ENCODE results near the gene ARFIP1. TPM values are rescaled to one million over a fixed set of nuclear protein-coding genes. Genes with fewer than 3 reads are reported as not detected.

ARFIP1 gene
- total and polyA plus RNA-seq, 9 of the 15 experiments (the other 6 are each of a cell fraction or from before 2014, with no cell fraction given): 14.1 to 25.1 (median 20.9) TPM

DNA sequence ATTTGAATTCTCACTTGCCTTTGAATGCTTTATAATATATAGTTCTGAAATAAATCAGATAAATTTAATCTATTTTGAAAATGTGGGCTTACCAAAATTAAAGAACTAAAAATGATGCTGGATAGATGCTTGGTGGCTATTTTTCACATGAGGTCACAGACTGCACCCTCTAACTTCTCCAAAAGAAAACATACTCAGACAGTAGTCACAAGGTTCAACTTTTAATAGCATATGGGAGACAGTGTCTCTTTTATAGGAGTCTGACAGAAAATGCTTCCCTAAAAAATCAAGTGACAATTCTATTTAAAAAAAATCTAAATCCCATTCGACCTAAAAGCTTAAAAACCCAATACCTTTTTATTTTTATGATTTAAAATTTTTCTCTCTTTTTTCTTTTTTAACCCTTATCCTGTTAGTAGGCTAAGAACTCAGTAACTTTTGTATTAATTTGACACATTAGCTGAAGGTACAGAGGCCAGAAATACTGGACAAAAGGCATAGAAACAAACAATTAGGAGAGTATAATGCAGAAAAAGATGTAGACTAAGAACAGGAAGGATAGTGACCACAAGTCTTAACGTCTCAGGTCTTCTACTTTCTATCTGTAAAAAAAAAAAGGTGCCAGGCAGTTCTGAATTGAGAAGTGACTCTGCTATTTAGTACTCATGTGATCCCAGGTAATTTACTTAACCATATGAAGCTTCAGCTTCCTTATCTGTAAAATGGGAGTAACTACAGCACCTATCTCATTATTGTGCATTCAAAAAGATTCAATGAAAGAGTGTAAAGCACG is 7.8 kb upstream of the ARFIP1 start (continued):
- TF ChIP-seq, protein P1, sequence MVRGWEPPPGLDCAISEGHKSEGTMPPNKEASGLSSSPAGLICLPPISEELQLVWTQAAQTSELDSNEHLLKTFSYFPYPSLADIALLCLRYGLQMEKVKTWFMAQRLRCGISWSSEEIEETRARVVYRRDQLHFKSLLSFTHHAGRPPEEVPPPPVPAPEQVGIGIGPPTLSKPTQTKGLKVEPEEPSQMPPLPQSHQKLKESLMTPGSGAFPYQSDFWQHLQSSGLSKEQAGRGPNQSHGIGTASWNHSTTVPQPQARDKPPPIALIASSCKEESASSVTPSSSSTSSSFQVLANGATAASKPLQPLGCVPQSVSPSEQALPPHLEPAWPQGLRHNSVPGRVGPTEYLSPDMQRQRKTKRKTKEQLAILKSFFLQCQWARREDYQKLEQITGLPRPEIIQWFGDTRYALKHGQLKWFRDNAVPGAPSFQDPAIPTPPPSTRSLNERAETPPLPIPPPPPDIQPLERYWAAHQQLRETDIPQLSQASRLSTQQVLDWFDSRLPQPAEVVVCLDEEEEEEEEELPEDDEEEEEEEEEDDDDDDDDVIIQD (CRISPR knock-in tag; IDR thresholded peaks at IDR 0.05): no peak
- TF ChIP-seq RBM25 (IDR thresholded peaks at IDR 0.05; ENCODE audit: low read depth, low read length, severe bottlenecking) (no peak), EWSR1 (IDR thresholded peaks at IDR 0.05; ENCODE audit: borderline replicate concordance, low read depth, partially characterized antibody) (no peak), ZBED1 (IDR thresholded peaks at IDR 0.05) (no peak)

DNA sequence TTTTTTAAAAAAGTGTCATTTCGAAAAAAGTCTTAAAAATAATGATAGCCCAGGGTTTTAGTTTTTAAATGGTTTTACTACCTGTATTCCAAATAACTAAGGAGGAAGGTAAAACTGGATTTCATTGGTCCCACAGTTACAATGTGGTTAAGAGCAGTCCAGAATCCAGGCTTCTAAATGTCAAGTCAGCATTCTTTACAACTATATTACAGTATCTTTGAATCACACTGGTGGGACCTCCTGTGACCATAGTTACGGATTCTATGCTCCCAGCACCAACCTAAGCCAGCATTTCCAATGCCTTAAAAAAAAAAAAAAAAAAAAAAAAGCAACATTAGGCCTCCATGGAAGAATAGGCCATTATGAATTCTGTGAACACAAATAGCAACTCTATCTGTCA is 6.4 kb upstream of the ARFIP1 start:
- ChIA-PET CTCF (ENCODE audit: low intra/inter-chr PET ratio) (no interaction called here), POLR2A (no interaction called here)
- Histone ChIP-seq H3K27ac (ENCODE audit: extremely low read depth, low read depth, low read length) (no peak overlapping the region), H2AFZ (ENCODE audit: low read depth, low read length) (no peak overlapping the region), H3K9ac (ENCODE audit: insufficient read depth in 1 of 2, low read depth in 2 of 2, low read length in 2 of 2) (no peak overlapping the region), H3K27me3 (ENCODE audit: control insufficient read depth in 2 of 2, insufficient read depth in 2 of 2, low read length in 2 of 2) (no peaks in the 10 kb centered on the region; a peak in 1 of 5 replicates), H3K4me1 (replicated peaks in 1 of 2; ENCODE audit: control insufficient read depth in 2 of 2, insufficient read depth in 2 of 2, low read length in 2 of 2) (no peaks in the 10 kb centered on the region), H3K9me3 (replicated peaks; ENCODE audit: control insufficient read depth, insufficient read depth, low read depth, low read length) (no peaks in the 10 kb centered on the region), H3K9me1 (ENCODE audit: control insufficient read depth, insufficient read depth, low read length) (no peaks in the 10 kb centered on the region), H4K20me1 (replicated peaks; ENCODE audit: control insufficient read depth, insufficient read depth, low read length) (no peaks in the 10 kb centered on the region), H3K79me2 (ENCODE audit: control insufficient read depth, insufficient read depth, low read length) (no peaks in the 10 kb centered on the region), H3K36me3 (ENCODE audit: control insufficient read depth, insufficient read depth, low read length) (no peaks in the 10 kb centered on the region), H3K4me3 (no peak overlapping the region), H3K4me2 (ENCODE audit: insufficient read depth, low read length) (no peak overlapping the region)
- no TSS peak for BruUV-seq (replicated peaks)
- TF ChIP-seq JUND (IDR thresholded peaks at IDR 0.05; ENCODE audit: borderline replicate concordance, low read depth, low read length) (no peak), JUND (tag; IDR thresholded peaks at IDR 0.05; ENCODE audit: borderline replicate concordance, low read depth, low read length) (no peak), MAFK (IDR thresholded peaks at IDR 0.05; ENCODE audit: low read length) (peak; percentile 91), SMARCA4 (IDR thresholded peaks at IDR 0.05) (no peak), TAF1 (IDR thresholded peaks at IDR 0.05; ENCODE audit: control insufficient read depth, extremely low read depth, insufficient read depth, low read length, severe bottlenecking) (no peak), IRF2 (CRISPR knock-in tag; IDR thresholded peaks at IDR 0.05) (no peak), MAFG (tag; conservative IDR thresholded peaks at IDR 0.05) (peak; percentile 85), MAFF (IDR thresholded peaks at IDR 0.05; ENCODE audit: low read length) (peak; percentile 90), ZFP1 (CRISPR knock-in tag; IDR thresholded peaks at IDR 0.05) (no peak), ZNF316 (IDR thresholded peaks at IDR 0.05) (peak; percentile 91), KAT8 (IDR thresholded peaks at IDR 0.05; ENCODE audit: low read depth) (no peak), C11orf30 (IDR thresholded peaks at IDR 0.05; ENCODE audit: low read depth) (peak; percentile 84)
- TF ChIP-seq, protein P2, sequence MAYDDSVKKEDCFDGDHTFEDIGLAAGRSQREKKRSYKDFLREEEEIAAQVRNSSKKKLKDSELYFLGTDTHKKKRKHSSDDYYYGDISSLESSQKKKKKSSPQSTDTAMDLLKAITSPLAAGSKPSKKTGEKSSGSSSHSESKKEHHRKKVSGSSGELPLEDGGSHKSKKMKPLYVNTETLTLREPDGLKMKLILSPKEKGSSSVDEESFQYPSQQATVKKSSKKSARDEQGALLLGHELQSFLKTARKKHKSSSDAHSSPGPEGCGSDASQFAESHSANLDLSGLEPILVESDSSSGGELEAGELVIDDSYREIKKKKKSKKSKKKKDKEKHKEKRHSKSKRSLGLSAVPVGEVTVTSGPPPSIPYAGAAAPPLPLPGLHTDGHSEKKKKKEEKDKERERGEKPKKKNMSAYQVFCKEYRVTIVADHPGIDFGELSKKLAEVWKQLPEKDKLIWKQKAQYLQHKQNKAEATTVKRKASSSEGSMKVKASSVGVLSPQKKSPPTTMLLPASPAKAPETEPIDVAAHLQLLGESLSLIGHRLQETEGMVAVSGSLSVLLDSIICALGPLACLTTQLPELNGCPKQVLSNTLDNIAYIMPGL (CRISPR knock-in tag; IDR thresholded peaks at IDR 0.05): no peak
- ATAC-seq (no peak), FAIRE-seq (no peak), DNase-seq (ENCODE audit: extremely low read depth in 1 of 4, low spot score in 3 of 4) (no peak)
- in situ Hi-C loops (cut with MboI) (no loop called here), intact Hi-C loops (cut with micrococcal nuclease) (no loop called here)
- 0% methylated on average over 2 of the region's 2 CpGs for WGBS (ENCODE audit: insufficient coverage, low coverage, missing lambda C conversion rate)
